Endodermal cell (in vitro differentiated cells): Measurements from ENCODE around the gene ATG16L2. TPM values are rescaled to one million over a fixed set of nuclear protein-coding genes. Genes with fewer than 3 reads are reported as not detected.

Experiments
- DNase-seq: peaks from one replicate; pipeline ENCODE4 v3.0.0-alpha.2; 2017
- H3K27ac ChIP-seq: 2 replicates; pipeline ENCODE4 v1.5.1; 2013; ENCODE audit warnings: mild to moderate bottlenecking, low read depth, low read length, moderate library complexity
- H3K27me3 ChIP-seq: 2 replicates; pipeline ENCODE4 v1.6.1; 2013; ENCODE audit warnings: mild to moderate bottlenecking, low read length, moderate library complexity; ENCODE audit not compliant: insufficient read depth, control insufficient read depth, poor library complexity, severe bottlenecking
- H3K36me3 ChIP-seq: 2 replicates; pipeline ENCODE4 v1.7.0; 2013; ENCODE audit warnings: mild to moderate bottlenecking, low read length, moderate library complexity; ENCODE audit not compliant: control insufficient read depth, insufficient read depth
- H3K4me1 ChIP-seq: one replicate; pipeline ENCODE4 v1.7.0; 2013; ENCODE audit warnings: low read length; ENCODE audit not compliant: control insufficient read depth, insufficient read depth
- H3K4me3 ChIP-seq: 2 replicates; pipeline ENCODE4 v1.5.1; 2013; ENCODE audit warnings: mild to moderate bottlenecking, low read length, moderate library complexity
- H3K9ac ChIP-seq: 2 replicates; pipeline ENCODE4 v1.6.1; 2013; ENCODE audit warnings: mild to moderate bottlenecking, low read length, moderate library complexity; ENCODE audit not compliant: poor library complexity, severe bottlenecking; ENCODE audit errors: extremely low read depth
- H3K9me3 ChIP-seq: 2 replicates; pipeline ENCODE4 v1.6.1; 2013; ENCODE audit warnings: mild to moderate bottlenecking, low read length, moderate library complexity; ENCODE audit not compliant: control insufficient read depth
- H3K27ac Mint-ChIP-seq: 2 replicates; pipeline ENCODE4 v1.8.0; 2020; ENCODE audit warnings: mixed read lengths
- H3K27me3 Mint-ChIP-seq: 2 replicates; pipeline ENCODE4 v1.8.0; 2021; ENCODE audit warnings: mild to moderate bottlenecking, mixed read lengths; ENCODE audit not compliant: insufficient read depth
- H3K36me3 Mint-ChIP-seq: 2 replicates; pipeline ENCODE4 v1.8.0; 2020; ENCODE audit warnings: low read depth, mixed read lengths
- H3K4me1 Mint-ChIP-seq: 2 replicates; pipeline ENCODE4 v1.8.0; 2020; ENCODE audit warnings: mixed read lengths
- H3K4me3 Mint-ChIP-seq: 2 replicates; pipeline ENCODE4 v1.8.0; 2020; ENCODE audit warnings: mild to moderate bottlenecking, moderate library complexity, mixed read lengths
- H3K9me3 Mint-ChIP-seq: 2 replicates; pipeline ENCODE4 v1.8.0; 2020; ENCODE audit warnings: mild to moderate bottlenecking, mixed read lengths
- CTCF ChIP-seq: fragments of 200-600 bp; sonication (generic); conservative IDR thresholded peaks from 2 replicates; pipeline ENCODE4 v1.5.0; 2021; ENCODE audit warnings: antibody characterized with exemption, mild to moderate bottlenecking
- WGBS, 2 experiments: methylation state at CpG; one replicate each; pipeline versions ENCODE4 v1.1.5 to v1.1.7; 2013; ENCODE audit warnings: missing lambda C conversion rate in 2 of 2, mixed read lengths in 1 of 2; ENCODE audit not compliant: insufficient coverage in 1 of 2, insufficient read length in 1 of 2; 5-methylcytosine and 5-hydroxymethylcytosine counted together
- total RNA-seq, 2 donors: library from RNA; stranded (reverse); fragmentation: NEBNext Ultra II Directional in 1 of 2; extraction: Animal tissue kit (Norgen Biotek cat#: 25700) in 1 of 2; gene quantifications; 2 replicates in 1 of 2; 3 replicates in 1 of 2; pipeline ENCODE4 v1.2.1, GENCODE V29; 2021

Gene ATG16L2
- total RNA-seq, 2 donors from 2014 or later = 32.2 to 34.2 TPM

GRCh38 chr11:72783144-72783905, 30.9 kb upstream of the ATG16L2 start:
- Histone ChIP-seq H3K36me3 (no peaks in the 10 kb centered on the region), H3K27me3 (peaks cover 14% of the 10 kb centered on the region), H3K9me3 (no peaks in the 10 kb centered on the region), H3K9ac (no peak overlapping the region), H3K27ac (no peak overlapping the region), H3K4me1 (peaks cover 4% of the 10 kb centered on the region), H3K4me3 (no peak overlapping the region)
- Mint-ChIP-seq H3K27ac (no peak overlapping the region), H3K4me3 (no peak overlapping the region), H3K27me3 (peaks cover 7% of the 10 kb centered on the region), H3K36me3 (no peaks in the 10 kb centered on the region), H3K9me3 (no peaks in the 10 kb centered on the region), H3K4me1 (peaks cover 27% of the 10 kb centered on the region)
- no peak for TF ChIP-seq CTCF
- WGBS, 2 experiments = 94% methylated on average over 2 of the region's 2 CpGs; no CpG with 5 or more reads in 1 of the 2 experiments
- peak; percentile 37 for DNase-seq

- Histone ChIP-seq H3K9ac (no peak overlapping the region), H3K4me3 (no peak overlapping the region), H3K36me3 (no peaks in the 10 kb centered on the region), H3K27ac (no peak overlapping the region), H3K9me3 (no peaks in the 10 kb centered on the region), H3K4me1 (peaks cover 4% of the 10 kb centered on the region), H3K27me3 (peaks cover 14% of the 10 kb centered on the region)
- H3K27ac Mint-ChIP-seq = no peak overlapping the region
- H3K4me3 Mint-ChIP-seq = no peak overlapping the region
- no peaks in the 10 kb centered on the region for H3K36me3 Mint-ChIP-seq
- 91 to 93% methylated on average over 10 of the region's 10 CpGs for WGBS, 2 experiments
- no peak for TF ChIP-seq CTCF
- no peak for DNase-seq
- H3K9me3 Mint-ChIP-seq = no peaks in the 10 kb centered on the region
- H3K27me3 Mint-ChIP-seq = peaks cover 7% of the 10 kb centered on the region
- peaks cover 23% of the 10 kb centered on the region for H3K4me1 Mint-ChIP-seq
Observed at GRCh38 chr11:72784662-72785061, 29.5 kb upstream of the ATG16L2 start.

GRCh38 chr11:72786305-72787215, 27.7 kb upstream of the ATG16L2 start:
- Mint-ChIP-seq H3K4me1 (peaks cover 23% of the 10 kb centered on the region), H3K27ac (peak overlapping the region; percentile 72), H3K9me3 (no peaks in the 10 kb centered on the region), H3K27me3 (no peaks in the 10 kb centered on the region), H3K36me3 (no peaks in the 10 kb centered on the region), H3K4me3 (peak overlapping the region; percentile 19)
- Histone ChIP-seq H3K27me3 (no peaks in the 10 kb centered on the region), H3K4me3 (no peak overlapping the region), H3K9me3 (no peaks in the 10 kb centered on the region), H3K9ac (no peak overlapping the region), H3K36me3 (no peaks in the 10 kb centered on the region), H3K4me1 (no peaks in the 10 kb centered on the region), H3K27ac (no peak overlapping the region)
- TF ChIP-seq CTCF = no peak
- WGBS, 2 experiments = 89 to 96% methylated on average over 7 to 8 of the region's 8 CpGs
- DNase-seq = no peak
